Stimulated activated CD8-positive, alpha-beta memory T cell treated with anti-CD3 and anti-CD28 coated beads, Interleukin-7, amount 100 ng/mL, for 1 hour (primary cell): ENCODE data around the gene SLC16A3.
"Not testable (repeated sequence)": the region's sequence is repeated elsewhere in the genome, so short reads cannot be mapped to it uniquely, and the experiment has no call there.

ENCODE experiments used
- DNase-seq, 2 donors: peaks; one replicate each; pipeline ENCODE4 v3.0.0-alpha.2; 2020; ENCODE audit warnings: low read depth in 2 of 2

The SLC16A3 gene

DNA sequence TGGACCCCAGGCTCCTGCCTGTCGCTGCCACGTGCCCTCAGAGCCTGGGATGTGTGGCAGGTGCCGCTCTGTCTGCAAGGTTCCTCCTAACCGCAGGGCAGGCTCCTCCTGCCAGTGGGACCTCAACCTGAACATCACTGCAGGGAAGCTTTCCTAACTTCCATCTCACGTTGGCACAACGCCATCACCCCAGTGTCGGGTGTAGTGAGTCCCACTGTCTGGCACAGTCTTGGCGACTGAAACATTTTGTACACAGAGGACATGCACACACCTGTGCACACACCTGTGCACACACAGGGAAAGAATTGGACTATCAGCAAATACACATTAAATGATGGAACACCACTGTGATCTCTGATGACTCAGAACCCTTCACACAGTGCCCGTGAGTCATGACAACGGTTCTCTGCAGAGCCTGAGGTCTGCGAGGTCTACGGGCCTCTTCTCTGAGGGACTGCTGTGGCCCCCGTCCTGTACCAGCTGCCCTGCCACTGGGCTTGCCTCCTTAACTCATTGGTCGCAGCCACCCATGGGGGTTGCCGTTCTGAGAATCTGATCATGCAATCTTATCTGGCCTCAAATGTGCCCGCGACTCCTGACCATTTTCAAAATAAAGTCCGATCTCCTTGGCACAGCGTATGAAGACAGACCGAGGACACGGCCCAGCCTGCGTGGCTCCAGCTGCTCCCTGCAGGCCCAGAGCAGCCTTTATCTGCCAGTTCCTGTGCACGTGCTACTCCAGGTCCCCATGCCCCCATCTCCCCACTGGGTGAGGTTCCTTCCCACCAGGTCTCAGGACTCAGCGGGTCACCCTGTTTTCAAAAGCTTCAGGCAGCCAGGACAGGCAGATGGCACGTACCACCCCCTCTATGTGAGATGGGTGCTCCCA lies 23.8 kb upstream of the SLC16A3 start:
- no peak for DNase-seq

DNA sequence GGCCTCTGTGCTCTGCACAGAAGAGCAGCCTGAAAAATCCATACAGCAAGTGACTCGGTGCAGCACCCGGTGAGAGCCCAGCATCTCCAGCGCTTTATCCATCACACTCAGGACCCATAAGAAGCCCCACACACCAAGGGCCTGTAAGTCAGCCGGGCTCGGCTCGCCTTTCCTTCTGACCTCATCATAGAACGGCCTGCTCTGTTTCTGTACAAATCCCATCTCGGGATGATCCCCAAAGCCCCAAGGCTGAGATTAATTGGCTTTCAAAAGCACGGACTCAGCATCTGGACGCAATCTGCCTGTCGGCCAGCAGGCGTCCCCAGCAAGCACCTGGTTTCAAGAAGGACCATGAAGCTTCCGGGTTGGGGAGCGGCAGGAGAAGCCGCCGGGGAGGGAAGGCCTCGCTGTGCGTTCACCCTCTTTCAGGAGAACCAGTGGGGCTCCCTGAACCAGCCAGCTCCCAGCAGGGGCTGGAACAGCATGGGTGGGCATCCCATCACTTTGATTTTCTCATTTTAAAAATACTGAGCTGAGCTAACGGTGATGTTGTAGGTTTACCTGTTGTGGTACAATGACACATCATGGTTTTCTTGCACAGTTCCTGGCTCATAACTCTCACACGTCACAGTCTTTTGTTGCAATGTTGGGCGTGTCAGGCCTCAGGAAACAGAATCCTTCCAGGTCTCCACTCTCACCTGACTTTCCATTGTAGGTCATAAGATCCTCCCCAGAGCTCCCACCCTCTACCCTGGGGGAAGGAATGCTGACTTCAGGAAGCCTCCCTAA lies 22.9 kb upstream of the SLC16A3 start:
- peak; percentile 51 to 59 for DNase-seq

DNA sequence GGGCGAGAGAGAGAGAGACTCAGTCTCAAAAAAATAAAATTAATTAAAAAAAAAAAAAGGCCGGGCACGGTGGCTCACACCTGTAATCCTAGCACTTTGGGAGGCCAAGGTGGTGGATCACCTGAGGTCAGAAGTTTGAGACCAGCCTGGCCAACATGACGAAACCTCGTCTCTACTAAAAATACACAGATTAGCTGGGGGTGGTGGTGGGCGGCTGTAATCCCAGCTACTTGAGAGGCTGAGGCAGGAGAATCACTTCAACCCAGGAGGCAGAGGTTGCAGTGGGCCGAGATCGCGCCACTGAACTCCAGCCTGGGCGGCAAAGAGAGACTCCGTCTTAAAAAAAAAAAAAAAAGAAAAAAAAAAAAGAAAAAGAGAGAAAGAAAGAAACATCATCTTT lies 18.2 kb upstream of the SLC16A3 start:
- not testable (repeated sequence) for DNase-seq

- DNase-seq = peak in 1 of 2 donors; percentile 47
These were observed 16.3 kb upstream of the SLC16A3 start, which contains the start of gene CCDC57 for GRCh38 chr17:82212331-82213250. TSS of gene CCDC57 (minus strand) at chr17:82212842. CDS start at chr17:82201944, 10,898 bp downstream.

- peak in 1 of 2 donors; percentile 37 for DNase-seq
These were observed 15.4 kb upstream of the SLC16A3 start for GRCh38 chr17:82213251-82214011.

DNA sequence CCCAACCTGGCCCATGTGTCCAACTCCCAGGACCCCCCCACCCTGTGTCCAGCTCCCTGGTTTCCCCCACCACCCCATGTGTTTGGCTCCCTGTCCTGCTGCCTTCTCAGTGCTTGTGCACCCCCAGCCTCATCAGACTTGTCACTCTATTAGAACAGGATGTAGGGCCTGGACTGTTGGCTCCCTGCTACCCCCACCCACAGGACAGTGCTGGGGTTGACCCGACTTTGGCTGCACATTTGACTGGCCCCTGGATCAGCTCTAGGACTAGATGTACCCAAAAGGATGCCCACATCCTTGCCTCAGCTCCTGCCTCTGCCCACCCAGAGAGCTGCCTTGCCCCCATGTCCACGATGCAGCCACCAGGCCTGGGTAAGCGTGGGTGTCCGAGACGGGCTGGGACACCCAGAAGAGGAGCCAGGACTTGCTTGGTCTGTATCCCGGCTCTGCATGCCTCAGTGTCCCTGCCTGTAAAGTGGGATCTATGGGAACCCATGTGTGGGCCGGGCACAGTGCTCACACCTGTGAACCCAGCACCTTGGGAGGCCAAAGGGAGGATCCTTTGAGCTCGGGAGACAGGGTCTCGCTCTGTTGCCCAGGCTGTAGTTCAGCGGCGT lies 14.7 kb upstream of the SLC16A3 start:
- DNase-seq = no peak

DNA sequence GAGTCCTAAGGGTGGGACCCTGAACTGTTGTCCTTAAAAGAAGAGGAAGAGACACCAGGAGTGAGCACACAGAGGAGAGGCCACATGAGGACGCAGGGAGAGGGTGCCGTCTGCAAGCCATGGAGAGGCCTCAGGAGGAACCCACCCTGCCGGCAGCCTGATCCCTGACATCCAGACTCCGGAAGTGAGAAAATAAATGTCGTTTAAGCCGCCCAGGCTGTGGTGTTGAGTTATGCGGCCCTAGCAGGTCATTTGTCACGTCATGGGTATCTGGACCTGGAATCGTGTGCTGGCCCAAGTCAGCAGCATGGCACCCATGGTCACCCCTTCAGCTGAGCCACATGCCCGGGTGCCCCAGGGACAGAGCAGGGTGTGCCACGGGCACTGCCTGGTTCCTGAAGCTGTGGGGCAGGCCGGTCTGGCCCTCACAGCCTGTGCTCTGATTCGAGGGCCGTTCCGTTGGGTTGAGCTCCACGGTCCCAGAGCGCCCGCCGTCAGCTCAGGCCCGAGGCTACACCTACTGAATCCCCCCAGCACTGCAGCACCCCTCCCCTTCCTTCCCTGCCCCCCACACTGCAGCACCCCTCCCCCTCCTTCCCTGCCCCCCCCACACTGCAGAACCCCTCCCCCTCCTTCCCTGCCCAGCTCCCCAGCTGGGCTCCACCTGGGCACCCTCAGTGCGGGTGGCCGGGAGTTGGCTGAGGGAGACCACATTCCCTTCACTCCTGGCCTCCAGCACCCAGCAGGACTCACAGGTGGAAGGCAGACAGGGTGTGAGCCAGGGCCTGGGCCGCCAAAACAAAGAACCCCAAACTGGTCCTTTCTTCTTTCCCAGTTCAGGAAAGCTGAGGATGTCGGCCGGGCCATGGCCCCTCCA lies 13.5 kb upstream of the SLC16A3 start:
- no peak for DNase-seq

DNA sequence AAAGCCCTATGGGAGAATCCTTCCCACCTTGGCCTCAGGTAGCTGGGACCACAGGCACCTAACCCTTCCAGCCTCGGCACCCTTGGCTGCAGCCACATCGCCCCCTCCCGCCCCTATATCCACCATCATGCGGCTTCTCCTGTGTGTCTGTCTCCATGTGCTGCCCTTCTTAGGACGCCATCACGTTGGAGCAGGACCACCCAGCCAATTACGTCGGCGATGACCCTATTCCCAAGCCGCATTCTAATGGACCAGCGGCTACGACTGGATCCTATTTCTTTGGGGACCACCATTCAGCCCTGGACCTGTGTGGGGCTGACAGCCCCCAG lies 12.9 kb upstream of the SLC16A3 start:
- no peak for DNase-seq

- DNase-seq = no peak
These were observed 12.3 kb upstream of the SLC16A3 start for GRCh38 chr17:82216301-82217119.

DNA sequence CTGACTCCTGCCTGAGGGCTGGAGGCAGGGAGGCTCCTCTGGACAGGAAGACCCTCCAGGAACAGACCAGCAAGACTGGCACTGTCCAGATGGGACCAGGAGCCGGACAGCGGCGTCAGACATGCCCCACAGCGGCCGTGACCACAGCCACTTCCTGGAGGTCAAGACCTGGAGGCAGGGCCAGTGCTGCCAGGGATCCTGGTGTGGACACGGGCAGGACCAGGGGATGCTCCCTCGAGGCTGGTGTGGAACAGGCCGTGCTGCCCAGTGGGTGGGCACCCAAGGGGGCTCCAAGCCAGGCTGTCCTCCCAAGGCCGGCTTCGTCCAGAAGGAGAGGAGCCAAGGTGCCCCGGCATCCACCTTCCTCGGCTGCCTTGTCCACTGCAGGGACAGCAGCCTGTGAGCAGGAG lies 11.7 kb upstream of the SLC16A3 start:
- no peak for DNase-seq

- DNase-seq = no peak
These were observed 11.2 kb upstream of the SLC16A3 start for GRCh38 chr17:82217530-82218204.

- no peak for DNase-seq
These were observed 10.3 kb upstream of the SLC16A3 start for GRCh38 chr17:82218349-82219075.

DNA sequence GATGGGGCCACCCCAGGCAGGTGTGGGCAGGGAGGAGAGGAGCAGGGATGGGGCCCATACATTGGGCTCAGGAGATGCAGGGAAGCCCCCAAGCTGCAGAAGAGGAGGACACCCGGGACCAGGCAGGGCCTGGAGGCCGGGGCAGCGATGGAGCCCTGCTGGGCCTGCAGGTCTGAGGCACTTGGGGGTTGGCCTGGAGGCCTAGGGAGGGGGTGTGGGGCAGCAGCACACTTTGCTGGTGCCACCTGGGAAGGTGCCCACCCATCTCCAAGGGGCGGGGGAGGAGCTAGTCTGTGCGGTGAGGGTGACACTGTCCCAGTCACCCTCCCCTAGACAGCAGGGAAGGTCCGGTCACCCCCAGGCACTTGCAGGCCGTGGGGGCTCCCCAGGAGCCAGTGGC lies 9.8 kb upstream of the SLC16A3 start:
- no peak for DNase-seq

DNA sequence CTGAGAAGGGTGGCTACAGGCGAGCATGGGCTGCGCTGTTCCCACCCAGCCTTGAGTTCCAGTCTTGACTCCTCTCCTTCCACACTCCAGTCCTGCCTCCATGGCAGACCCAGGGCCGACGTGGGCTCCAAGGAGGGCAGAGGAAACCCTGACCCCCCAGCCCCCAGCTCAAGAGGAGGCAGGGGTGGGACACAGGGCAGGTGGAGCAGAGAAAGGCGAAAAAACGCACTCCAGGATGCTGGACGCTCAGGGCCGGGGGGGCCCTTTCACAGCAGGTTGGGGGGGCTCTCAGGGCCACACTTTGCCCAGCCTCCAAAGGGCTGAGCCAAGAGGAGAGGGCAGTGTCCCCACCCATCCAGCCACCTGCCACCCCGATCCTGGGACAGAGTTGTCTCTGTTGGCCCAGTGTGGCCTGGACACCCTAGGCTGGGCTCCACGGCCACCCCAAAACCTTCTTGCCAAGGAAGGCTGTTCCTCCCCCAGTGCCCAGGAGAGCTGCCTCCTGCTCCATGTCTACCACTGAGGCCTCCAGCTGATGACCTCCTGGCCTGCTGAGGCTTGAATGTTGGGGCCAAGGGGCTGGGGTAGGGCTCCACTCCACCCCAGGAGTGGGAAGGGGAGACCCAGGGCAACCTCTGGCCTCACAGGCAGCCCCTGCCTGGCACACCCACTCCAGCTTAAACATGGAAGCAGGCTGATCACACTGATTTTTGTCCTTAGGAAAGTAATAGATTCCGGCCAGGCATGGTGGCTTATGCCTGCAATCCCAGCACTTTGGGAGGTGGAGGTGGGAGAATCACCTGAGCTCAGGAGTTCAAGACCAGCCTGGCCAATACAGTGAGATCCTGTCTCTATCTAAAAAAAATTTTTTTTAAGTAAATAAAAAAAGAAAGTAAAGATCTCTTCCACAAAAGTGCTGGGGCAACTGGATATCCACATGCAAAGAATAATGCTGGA lies 8.8 kb upstream of the SLC16A3 start:
- DNase-seq = no peak

DNA sequence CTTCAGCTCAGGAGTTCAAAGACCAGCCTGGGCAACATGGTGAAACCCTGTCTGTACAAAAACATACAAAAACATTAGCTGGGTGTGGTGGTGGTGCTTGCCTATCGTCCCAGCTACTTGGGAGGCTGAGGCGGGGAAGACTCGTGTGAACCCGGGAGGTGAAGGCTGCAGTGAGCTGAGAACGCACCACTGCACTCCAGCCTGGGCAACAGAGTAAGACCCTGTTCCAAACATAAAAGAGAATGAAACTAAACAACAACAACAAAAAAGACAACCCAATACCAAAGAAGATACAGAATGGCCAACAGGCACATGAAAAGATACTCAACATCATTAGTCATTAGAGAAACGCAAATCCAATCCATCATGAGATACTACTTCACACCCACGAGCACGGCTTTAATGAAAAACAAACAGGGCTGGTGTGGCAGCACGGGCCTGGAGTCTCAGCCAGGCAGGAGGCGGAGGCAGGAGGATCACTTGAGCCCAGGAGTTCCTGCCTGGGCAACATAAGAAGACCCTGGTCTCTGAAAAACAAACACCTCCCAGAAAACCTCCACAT lies 7.4 kb upstream of the SLC16A3 start:
- DNase-seq = no peak

DNA sequence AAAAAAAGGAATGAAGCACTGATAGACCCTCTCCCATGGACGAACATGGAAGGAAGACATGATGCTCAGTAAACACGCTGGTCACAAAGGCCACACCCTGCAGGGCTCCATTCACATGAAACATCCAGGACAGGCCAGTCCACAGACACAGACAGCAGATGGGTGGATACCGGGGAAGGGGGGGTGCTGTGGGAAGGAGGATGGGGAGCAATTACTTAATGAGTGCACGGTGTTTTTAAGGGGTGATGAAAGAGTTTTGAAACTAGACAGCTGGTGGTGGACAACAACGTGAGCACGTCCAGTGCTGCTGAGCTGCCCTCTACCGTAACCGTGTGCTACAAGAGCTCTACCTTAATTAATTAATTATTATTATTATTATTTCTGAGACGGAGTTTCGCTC lies 6.0 kb upstream of the SLC16A3 start:
- no peak for DNase-seq
